ENCODE results near the gene PLD2.

PLD2 gene

DNA sequence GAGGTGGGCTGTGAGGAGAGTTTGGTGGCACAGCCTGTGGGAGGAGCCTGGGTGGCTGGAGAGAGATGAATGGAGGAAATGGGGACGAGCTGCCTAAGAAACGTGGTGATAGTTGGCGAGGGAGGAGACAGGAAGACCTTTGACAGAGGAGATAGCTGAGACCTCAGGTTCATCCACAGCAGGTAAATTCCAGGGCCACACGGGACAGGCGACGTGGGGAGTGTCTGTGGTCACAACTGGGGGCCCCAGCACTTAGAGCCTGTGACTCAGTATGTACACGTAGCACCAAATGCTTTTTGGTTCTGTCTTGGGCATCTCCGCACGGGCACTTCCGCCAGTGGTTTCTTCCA is 33.9 kb downstream of the PLD2 start:
- Histone ChIP-seq H3K9ac (no peak overlapping the region), H3K4me1 (ENCODE audit: low read depth, poor library complexity, severe bottlenecking) (no peaks in the 10 kb centered on the region), H3K36me3 (ENCODE audit: insufficient read depth) (no peaks in the 10 kb centered on the region), H3K4me3 (IDR thresholded peaks at IDR 0.05; ENCODE audit: insufficient read depth, low read depth, low read length) (no peak overlapping the region), H3K79me2 (ENCODE audit: insufficient read depth, low read depth) (no peaks in the 10 kb centered on the region), H3K27ac (no peak overlapping the region), H3K27me3 (ENCODE audit: insufficient read depth, low read depth) (no peaks in the 10 kb centered on the region), H3K4me2 (no peak overlapping the region), H2AFZ (ENCODE audit: low read depth) (no peak overlapping the region), H4K20me1 (ENCODE audit: insufficient read depth) (no peaks in the 10 kb centered on the region)
- TF ChIP-seq, protein P1, sequence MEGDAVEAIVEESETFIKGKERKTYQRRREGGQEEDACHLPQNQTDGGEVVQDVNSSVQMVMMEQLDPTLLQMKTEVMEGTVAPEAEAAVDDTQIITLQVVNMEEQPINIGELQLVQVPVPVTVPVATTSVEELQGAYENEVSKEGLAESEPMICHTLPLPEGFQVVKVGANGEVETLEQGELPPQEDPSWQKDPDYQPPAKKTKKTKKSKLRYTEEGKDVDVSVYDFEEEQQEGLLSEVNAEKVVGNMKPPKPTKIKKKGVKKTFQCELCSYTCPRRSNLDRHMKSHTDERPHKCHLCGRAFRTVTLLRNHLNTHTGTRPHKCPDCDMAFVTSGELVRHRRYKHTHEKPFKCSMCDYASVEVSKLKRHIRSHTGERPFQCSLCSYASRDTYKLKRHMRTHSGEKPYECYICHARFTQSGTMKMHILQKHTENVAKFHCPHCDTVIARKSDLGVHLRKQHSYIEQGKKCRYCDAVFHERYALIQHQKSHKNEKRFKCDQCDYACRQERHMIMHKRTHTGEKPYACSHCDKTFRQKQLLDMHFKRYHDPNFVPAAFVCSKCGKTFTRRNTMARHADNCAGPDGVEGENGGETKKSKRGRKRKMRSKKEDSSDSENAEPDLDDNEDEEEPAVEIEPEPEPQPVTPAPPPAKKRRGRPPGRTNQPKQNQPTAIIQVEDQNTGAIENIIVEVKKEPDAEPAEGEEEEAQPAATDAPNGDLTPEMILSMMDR (conservative IDR thresholded peaks at IDR 0.05; ENCODE audit: low read depth, low read length): no peak

DNA sequence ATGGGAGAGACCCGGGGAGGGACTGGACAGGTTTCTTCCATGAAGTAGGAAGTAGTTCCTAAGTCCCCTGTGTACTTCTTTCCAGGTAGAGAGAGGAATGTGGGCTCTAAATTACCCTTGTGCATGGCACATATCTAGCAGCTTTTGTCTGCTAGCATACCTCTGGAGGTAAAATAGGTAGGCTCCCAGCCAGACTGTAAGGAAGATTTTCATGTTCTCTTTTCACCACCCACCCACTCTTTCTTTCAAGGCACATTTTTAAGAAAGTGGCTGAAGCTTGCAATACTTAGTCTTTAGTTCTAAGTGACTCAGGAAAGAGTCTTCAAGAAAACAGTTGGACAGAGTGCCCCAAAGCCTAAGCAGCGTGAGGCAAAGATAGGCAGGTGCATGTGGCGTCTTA is 35.4 kb downstream of the PLD2 start:
- no peaks in the 10 kb centered on the region for H3K36me3 ChIP-seq (ENCODE audit: insufficient read depth)
- no peak overlapping the region for H2AFZ ChIP-seq (ENCODE audit: low read depth)
- H4K20me1 ChIP-seq (ENCODE audit: insufficient read depth): no peaks in the 10 kb centered on the region
- no peak overlapping the region for H3K9ac ChIP-seq
- no peaks in the 10 kb centered on the region for H3K79me2 ChIP-seq (ENCODE audit: insufficient read depth, low read depth)
- H3K4me2 ChIP-seq: no peak overlapping the region
- TF ChIP-seq, protein P1 (conservative IDR thresholded peaks at IDR 0.05; ENCODE audit: low read depth, low read length): no peak
- no peaks in the 10 kb centered on the region for H3K27me3 ChIP-seq (ENCODE audit: insufficient read depth, low read depth)
- H3K4me3 ChIP-seq (IDR thresholded peaks at IDR 0.05; ENCODE audit: insufficient read depth, low read depth, low read length): no peak overlapping the region
- H3K27ac ChIP-seq: no peak overlapping the region
- no peaks in the 10 kb centered on the region for H3K4me1 ChIP-seq (ENCODE audit: low read depth, poor library complexity, severe bottlenecking)

DNA sequence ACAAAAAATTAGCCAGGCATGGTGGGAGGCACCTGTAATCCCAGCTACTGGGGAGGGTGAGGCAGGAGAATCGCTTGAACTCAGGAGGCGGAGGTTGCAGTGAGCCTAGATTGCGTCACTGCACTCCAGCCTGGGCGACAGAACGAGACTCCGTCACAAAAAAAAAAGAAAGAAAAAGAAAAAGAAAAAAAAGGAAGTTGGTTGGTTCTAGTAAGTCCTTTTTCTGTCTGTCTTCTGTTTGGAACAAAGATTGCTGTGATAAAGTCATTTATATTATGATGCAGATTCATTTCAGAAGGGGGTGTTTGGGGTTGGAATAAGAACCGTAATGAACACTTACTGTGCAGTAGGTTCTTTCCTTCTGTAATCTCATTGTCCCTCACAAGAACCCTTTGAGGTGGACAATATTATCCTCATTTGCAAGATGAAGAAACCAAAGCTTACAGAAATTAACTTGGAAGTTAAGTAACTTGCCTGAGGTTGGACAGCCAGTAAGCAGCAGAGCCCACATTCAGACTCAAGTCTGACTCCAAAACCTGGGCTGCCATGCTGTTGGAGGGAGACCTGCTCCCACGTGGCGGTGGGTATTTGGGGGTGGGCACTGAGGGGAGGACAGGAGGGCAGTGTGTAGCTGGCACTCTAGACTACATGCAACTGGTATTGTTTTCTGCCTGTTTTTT is 36.5 kb downstream of the PLD2 start:
- Histone ChIP-seq H3K27ac (no peak overlapping the region), H3K4me1 (ENCODE audit: low read depth, poor library complexity, severe bottlenecking) (no peaks in the 10 kb centered on the region), H2AFZ (ENCODE audit: low read depth) (no peak overlapping the region), H3K4me3 (IDR thresholded peaks at IDR 0.05; ENCODE audit: insufficient read depth, low read depth, low read length) (no peak overlapping the region), H3K36me3 (ENCODE audit: insufficient read depth) (no peaks in the 10 kb centered on the region), H4K20me1 (ENCODE audit: insufficient read depth) (no peaks in the 10 kb centered on the region), H3K4me2 (no peak overlapping the region), H3K79me2 (ENCODE audit: insufficient read depth, low read depth) (no peaks in the 10 kb centered on the region), H3K9ac (no peak overlapping the region), H3K27me3 (ENCODE audit: insufficient read depth, low read depth) (no peaks in the 10 kb centered on the region)
- TF ChIP-seq, protein P1 (conservative IDR thresholded peaks at IDR 0.05; ENCODE audit: low read depth, low read length): no peak

DNA sequence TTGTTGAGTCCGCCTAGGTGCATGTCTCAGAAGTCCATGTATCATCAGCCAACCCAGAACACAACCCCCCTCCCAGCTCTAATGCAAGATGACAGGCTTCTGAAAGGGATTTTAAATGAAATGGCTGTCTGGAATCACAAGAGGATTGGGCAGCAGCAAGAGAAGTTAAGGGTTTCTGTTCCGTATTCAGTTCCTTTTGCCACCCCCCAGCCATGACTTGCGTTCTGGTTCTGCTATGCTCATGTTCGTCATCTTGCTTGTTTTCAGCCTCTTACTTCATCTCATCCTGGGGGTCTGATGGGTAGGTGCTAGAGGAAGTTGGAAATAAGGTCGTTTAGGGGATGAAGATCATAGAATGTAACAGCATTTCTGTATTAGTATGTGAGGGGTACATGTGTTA is 38.2 kb downstream of the PLD2 start:
- no peaks in the 10 kb centered on the region for H3K79me2 ChIP-seq (ENCODE audit: insufficient read depth, low read depth)
- no peaks in the 10 kb centered on the region for H4K20me1 ChIP-seq (ENCODE audit: insufficient read depth)
- H3K36me3 ChIP-seq (ENCODE audit: insufficient read depth): no peaks in the 10 kb centered on the region
- no peaks in the 10 kb centered on the region for H3K4me1 ChIP-seq (ENCODE audit: low read depth, poor library complexity, severe bottlenecking)
- H3K4me3 ChIP-seq (IDR thresholded peaks at IDR 0.05; ENCODE audit: insufficient read depth, low read depth, low read length): no peak overlapping the region
- H3K9ac ChIP-seq: no peak overlapping the region
- no peak overlapping the region for H3K27ac ChIP-seq
- no peak overlapping the region for H3K4me2 ChIP-seq
- H2AFZ ChIP-seq (ENCODE audit: low read depth): no peak overlapping the region
- H3K27me3 ChIP-seq (ENCODE audit: insufficient read depth, low read depth): no peaks in the 10 kb centered on the region
- TF ChIP-seq, protein P1 (conservative IDR thresholded peaks at IDR 0.05; ENCODE audit: low read depth, low read length): no peak

Data from KMS-11 (cell line).